Raji (cell line): ENCODE results near the gene MRM3.

Experiments used
- POLR2A ChIP-seq: IDR thresholded peaks from 2 replicates; pipeline ENCODE4 v1.6.1; 2011; ENCODE audit warnings: low read depth, low read length, control low read depth; ENCODE audit not compliant: insufficient read depth

MRM3 gene

DNA sequence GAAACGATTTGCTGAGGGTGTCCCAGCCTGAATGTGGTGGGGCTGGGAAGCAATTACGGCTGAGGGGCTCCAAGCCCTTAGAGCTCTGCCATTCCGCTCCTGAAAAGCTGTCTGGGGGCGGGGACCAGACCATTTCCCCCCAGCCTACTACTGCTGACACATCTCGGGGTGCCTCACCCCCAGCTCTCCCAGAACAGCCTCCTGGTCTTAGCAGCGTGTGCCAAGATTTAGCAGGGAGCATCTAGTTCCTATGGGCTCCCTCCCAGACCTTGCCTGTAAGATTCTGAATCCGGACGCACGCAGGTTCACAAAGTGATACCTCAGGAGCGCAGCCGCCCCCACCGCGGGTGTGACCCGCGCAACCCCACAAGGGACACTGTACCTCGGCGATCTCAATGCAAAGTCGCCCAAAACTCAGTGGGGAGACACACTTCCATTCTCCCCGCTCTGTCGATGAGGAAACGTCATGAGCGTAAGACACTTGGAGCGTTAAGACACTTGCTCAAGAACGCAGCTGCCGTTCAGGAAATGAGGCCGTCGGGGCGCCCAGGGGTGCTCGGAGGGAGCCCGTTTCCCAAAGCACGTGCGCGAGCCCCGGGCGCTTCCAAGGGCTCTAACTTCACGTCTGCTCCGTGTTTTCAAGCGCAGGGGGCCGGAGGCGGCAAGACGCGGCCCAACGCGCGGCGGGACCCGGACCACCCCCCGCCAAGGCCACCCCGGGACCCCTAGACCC is 30.7 kb upstream of the MRM3 start:
- no peak for TF ChIP-seq POLR2A

DNA sequence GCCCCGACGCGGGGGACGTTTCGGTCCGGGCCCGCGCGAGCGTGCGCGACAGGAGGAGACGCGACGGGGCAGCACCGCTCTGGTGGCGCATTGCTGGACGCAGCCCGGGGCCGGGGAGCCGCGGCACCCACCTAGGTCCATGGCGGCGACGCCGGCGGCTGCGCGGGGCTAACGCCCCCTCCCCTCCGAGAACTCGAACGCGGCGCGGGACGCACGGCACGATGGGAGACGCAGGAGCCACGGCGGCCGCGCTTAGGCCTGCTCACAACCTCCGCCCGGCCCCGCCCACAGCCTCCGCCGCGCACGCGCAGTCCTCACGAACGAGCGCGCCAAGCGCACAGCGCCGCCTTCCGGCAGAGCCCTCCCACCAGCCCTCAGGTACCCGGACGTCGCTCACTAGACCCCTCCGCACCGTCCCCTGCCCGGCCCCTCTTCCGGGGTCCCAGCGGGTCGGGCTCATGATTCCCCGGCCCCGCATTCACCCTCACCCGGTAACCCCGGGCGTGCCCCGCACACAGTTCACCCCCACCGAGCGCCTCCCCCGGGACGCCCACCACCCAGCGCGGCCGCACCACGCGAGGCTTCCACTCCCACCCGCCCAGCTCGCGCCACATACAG is 30.0 kb upstream of the MRM3 start, which contains the start of gene GEMIN4:
Gene GEMIN4, minus strand, starts transcription at position 263 of the 618 bp plus-strand sequence. Its CDS starts 122 bp downstream, at position 141.
- TF ChIP-seq POLR2A: peak; percentile 92

DNA sequence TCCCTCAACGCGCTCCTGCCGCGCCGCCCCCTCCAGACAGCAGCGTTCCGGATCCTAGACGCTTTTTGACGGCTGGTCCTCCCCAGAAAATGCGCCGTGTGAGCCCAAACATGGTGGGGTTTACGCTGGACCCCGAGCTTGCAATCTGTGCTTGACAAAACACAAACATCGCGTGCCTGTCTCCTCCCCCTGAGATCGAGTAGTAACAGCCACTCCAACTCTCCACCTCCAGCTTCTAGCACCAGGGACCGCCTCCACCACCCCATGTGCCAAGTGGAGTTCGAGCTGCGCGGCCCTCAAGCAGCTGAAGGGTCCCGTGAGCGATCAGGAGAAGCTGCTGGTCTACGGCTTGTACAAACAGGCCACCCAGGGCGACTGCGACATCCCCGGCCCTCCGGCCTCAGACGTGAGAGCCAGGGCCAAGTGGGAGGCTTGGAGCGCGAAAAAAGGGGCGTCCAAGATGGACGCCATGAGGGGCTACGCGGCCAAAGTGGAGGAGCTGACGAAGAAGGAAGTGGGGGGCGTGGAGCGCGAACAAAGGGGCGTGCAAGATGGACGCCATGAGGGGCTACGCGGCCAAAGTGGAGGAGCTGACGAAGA is 29.4 kb upstream of the MRM3 start:
- no peak for TF ChIP-seq POLR2A

DNA sequence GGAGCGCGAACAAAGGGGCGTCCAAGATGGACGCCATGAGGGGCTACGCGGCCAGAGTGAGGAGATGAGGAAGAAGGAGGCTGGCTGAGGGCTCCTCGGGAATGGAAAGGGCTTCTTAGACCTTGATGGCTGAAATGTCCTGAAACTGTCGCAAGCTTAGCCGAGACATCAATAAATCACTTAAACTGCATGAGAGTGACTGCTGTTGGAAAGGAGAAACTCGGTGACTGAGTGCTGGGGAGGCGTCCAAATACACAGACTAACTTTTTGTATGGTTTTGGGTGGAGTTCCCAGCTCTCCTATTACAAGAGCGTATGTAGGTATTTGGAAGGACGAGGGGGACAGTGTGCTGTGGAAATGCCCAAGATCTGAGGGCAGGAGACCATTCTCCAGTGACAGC is 28.7 kb upstream of the MRM3 start:
- TF ChIP-seq POLR2A: no peak

DNA sequence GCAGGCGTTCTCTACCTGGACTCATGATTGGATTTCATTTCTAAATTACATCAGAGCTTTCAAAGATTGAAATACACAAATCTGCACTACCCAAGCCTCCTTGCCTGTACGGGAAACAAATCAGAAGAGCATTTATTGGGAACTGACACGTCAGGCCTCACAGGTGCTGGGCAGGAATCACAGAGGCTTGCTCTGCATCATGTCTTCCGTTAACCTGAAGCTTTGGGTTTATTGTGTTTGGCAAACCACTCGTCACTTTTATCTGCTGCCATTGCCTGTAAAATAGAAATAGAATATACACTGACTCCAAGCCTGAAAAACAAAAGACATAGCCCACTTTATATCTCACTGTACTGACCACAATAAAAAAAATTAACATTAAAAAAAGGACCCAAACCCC is 22.2 kb upstream of the MRM3 start:
- no peak for TF ChIP-seq POLR2A

DNA sequence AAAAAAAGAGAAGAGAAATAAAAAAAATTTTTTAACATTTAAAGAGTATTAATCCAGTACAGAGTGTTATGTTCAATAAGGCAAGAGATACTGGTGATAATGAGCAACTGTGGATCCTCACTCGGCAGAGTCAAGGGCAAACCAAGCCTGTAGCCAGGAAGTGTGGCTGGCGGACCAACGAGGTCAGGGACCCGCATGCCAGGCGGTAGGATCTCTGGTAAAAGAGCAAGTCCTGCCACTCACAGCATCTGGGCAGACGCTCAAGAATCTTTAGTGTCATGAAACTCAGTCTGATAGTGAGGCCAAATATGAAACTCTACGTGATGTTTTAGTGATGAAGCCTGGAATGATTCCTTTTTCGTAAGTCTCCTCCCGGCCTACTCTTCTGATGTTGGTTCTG is 21.8 kb upstream of the MRM3 start:
- TF ChIP-seq POLR2A: no peak

DNA sequence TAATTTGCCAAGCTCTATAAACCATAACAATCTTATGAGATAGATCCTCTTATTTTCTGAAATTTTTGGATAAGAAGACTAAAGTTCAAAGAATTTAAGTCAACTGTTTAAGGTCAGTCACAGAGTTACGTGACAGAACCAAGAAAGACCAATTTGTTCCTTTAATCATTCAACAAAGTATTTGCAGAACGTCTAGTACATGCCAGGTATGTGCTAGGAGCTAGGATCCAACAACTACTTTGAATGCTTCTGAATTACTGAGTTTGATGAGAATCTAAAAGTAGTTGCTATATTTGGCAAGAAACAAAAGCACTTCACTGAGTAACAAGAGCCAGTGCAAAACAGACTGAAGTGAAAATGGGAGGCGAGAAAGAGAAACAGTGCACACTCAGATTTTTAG is 15.1 kb upstream of the MRM3 start:
- TF ChIP-seq POLR2A: no peak

DNA sequence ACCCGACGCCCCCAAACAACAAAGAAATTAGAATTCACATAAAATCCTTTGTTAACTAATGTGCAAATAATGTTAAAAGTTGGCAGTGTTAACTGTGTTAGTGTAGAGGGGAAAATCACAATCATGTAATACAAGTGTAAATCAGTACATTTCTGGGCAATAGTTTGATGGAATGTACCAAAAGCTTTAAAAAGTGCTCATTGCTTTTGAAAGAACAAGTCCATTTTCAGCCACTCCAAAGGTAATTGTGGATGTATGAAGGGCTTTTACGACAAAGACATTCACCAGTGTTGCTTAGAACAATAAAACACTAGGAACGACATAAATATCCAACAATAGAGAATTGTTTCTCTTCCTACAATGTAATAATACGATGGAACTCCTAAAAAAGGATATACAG is 9.1 kb upstream of the MRM3 start:
- no peak for TF ChIP-seq POLR2A

DNA sequence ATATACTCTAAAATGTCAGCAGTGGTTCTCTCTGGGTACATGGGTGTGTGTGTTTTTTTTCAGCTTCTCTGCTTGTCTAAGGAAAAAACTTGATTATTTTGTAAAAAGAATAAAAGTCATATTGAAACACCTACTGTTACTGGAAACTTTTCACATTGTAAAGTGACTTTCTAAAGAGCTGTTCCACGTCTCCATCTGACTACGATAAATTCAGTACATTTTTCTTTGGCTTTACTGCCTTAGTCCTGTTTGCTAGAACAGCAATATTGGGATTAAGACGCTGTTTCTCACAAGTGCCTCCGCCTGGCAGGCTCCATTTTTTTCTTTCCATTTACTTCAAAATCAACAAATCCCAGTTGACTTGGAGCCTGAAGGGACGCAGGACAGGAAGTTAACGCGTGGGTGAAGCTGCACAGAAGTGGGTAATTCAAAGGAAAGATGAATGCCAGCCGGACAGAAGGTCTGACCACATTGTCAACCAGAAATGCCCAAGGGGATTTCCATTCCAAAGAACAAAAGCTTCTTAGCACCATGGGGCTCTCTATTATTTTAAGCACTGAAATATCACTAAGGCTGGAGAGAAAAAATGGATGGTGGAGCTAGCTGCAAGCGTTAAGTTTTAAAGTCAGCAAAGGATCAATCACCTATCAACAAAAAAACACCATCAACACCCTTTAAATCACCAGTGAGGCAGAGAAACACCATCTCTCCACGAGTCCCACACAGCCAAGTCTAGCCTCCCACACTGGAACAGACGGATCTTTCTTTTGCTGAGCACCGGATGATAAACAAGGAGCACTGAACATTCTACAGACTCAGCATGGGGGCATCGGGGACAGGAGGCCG is 8.5 kb upstream of the MRM3 start:
- no peak for TF ChIP-seq POLR2A

DNA sequence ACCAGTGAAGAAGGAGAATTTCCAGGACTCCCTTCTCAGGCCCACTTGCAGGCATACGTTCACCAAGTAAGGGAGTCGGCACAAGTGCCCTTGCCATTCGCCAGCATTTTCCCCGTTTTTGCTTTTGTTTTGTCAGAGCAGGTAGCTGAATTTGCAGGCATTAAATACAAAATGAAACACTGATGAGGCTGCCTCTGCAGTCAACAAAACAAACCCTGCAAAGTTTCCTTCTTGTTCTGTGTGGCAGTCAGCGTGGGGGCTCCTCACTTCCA is 7.9 kb upstream of the MRM3 start:
- no peak for TF ChIP-seq POLR2A

DNA sequence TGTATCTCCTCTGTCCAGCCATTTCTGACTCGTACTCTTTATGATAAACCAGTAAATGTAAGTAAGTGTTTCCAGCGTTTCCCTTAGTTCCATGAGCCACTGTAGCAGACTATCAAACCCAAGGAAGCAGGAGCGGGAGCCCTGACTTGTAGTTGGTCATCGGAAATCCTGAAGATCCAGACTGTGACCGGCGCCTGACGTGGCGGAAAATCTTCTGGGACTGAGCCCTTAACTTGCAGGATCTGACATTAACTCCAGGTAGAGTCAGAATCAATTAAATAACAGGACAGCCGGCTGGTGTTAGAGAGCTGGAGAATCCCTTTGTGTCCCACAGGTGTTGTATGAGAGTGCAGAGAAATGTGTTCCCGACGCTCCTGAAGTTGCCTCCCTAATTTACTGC is 4.1 kb upstream of the MRM3 start:
- no peak for TF ChIP-seq POLR2A

DNA sequence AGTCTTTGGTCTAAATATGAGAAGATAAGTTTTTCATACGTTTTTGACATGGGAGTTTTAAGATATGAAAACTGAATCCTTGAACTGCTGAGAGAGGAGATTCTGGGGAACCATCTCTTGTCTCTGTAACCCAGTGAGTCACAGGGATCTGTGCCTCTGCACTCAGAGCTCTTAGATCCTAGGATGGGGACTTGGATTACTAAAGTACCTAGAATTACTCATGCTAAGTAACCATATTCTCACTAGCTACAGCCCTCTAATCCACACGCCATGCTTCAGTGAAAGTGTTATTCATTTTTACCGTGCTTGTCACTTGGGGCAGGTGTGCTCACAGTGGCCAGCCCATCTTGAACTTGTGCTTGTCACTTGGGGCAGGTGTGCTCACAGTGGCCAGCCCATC is 2.0 kb downstream of the MRM3 start:
- TF ChIP-seq POLR2A: no peak

DNA sequence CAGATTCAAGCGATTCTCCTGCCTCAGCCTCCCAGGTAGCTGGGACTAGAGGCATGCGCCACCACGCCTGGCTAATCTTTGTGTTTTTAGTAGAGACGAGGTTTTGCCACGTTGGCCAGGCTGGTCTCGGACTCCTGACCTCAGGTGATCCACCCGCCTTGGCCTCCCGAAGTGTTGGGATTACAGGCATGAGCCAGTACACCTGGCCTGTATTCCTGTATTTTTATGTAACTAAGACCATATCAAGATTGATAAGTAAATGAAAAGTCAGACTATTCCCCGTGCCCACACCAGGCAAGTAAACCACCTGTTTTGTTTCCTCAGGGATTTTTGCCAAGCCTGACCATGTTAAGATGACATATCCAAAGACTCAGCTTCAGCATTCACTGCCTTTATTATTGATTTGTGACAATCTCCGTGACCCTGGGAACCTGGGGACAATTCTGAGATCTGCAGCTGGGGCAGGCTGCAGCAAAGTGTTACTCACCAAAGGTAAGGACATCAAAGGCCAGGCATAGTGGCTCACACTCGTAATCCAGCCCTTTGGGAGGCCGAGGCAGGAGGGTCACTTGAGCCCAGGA is 5.6 kb downstream of the MRM3 start:
- TF ChIP-seq POLR2A: no peak

DNA sequence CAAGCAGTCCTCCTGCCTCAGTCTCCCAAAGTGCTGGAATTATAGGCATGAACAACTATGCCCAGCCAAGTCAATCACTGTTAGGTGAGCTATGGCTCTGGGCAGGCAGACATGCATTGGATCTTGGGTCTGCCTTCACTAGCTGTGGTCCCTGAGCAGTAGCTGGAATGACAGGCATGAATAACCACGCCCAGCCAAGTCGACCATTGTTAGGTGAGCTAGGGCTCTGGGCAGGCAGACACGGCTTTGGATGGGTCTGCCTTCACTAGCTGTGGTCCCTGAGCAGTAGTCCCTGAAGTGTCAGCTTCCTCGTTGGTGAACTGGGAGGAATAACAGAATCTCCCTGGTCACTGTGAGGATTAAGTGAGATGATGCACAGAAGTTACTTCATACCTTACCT is 6.4 kb downstream of the MRM3 start:
- no peak for TF ChIP-seq POLR2A

DNA sequence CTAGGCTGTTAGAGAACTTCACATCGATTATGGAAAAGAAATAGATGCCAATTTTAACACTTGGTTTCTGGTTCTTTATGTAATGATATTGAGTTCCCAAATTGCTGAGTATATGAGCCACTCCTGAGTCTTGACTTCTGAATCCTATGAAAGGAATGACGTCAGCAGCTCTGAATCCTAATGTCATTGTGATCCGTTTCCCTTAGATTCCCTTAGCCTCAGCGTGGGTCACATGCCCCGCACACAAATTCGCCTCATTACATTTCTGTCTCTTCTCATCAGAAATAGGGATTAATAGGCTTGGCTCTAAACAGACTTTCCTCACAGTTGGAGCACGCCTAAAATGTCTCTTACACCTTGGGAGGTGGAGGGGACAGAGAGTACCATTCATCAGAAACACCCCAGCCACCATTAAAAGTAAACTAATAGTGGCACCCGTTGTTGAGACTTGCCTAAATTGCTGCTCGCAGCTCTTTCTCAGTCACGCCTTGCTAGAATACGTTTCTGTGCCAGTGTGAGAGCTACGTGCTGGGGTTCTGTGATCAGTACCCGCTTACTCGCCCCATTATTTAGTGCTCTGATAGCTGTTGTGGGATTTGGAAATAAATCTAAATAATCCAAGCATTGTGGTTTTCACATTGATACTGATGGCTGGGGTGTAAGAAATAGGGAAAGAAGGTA is 7.1 kb downstream of the MRM3 start:
- no peak for TF ChIP-seq POLR2A
